HL-60/S4 (cell line): ENCODE results near the gene ENHO.

Experiments used
- in situ Hi-C: fragments of 300-500 bp; cut with MboI; formaldehyde crosslinking; loops from 2 replicates; pipeline ENCODE4 v1.14.3; 2022; ENCODE audit warnings: low sequenced_read_pairs

ENHO gene

GRCh38 chr9:34522971-34523797, at the start of gene ENHO:
Gene ENHO (minus strand): TSS chr9:34522990. CDS start chr9:34521695, 1,295 bp downstream.
- in situ Hi-C loops = no loop called here

- in situ Hi-C loops = no loop called here
These were observed 49.3 kb upstream of the ENHO start for GRCh38 chr9:34572092-34572491.

GRCh38 chr9:34571481-34571810, 48.7 kb upstream of the ENHO start:
- in situ Hi-C loops = no loop called here

- in situ Hi-C loops = no loop called here
These were observed 48.2 kb upstream of the ENHO start for GRCh38 chr9:34570809-34571480.

GRCh38 chr9:34570376-34570775, 47.6 kb upstream of the ENHO start:
- in situ Hi-C loops = no loop called here

- in situ Hi-C loops = no loop called here
These were observed 46.0 kb upstream of the ENHO start for GRCh38 chr9:34568774-34569173.

- in situ Hi-C loops = no loop called here
These were observed 45.3 kb upstream of the ENHO start for GRCh38 chr9:34568133-34568532.

- in situ Hi-C loops = no loop called here
These were observed 44.2 kb upstream of the ENHO start for GRCh38 chr9:34566972-34567371.

GRCh38 chr9:34566322-34566721, 43.5 kb upstream of the ENHO start:
- in situ Hi-C loops = no loop called here

GRCh38 chr9:34565856-34566255, 43.1 kb upstream of the ENHO start:
- in situ Hi-C loops = no loop called here

- in situ Hi-C loops = no loop called here
These were observed 41.8 kb upstream of the ENHO start for GRCh38 chr9:34564617-34565016.

GRCh38 chr9:34563262-34563661, 40.5 kb upstream of the ENHO start:
- in situ Hi-C loops = no loop called here

- in situ Hi-C loops = no loop called here
These were observed 39.5 kb upstream of the ENHO start for GRCh38 chr9:34562135-34562745.

GRCh38 chr9:34560599-34561214, 37.9 kb upstream of the ENHO start:
- in situ Hi-C loops = no loop called here

GRCh38 chr9:34559624-34560455, 37.0 kb upstream of the ENHO start:
- in situ Hi-C loops = no loop called here

GRCh38 chr9:34558919-34559623, 36.3 kb upstream of the ENHO start:
- in situ Hi-C loops = no loop called here

GRCh38 chr9:34558364-34558763, 35.6 kb upstream of the ENHO start:
- in situ Hi-C loops = no loop called here

- in situ Hi-C loops = no loop called here
These were observed 34.9 kb upstream of the ENHO start for GRCh38 chr9:34557426-34558321.

GRCh38 chr9:34556949-34557348, 34.2 kb upstream of the ENHO start:
- in situ Hi-C loops = no loop called here
